ENCODE measurements around the gene S100A12.
A peak's percentile ranks its signal among the peaks of the same experiment; 100 is the strongest.

The S100A12 gene

GRCh38 chr1:153356392-153357075 is 18.9 kb downstream of the S100A12 start:
- Histone ChIP-seq H3F3A (ENCODE audit: insufficient read depth) (no peaks in the 10 kb centered on the region), H3K9ac (ENCODE audit: low read length) (no peak overlapping the region), H3K4me3 (ENCODE audit: insufficient read depth, low read length, poor library complexity, severe bottlenecking) (no peak overlapping the region), H4K20me1 (ENCODE audit: low read depth, low read length) (no peaks in the 10 kb centered on the region), H2AFZ (ENCODE audit: low read depth, low read length, severe bottlenecking) (no peak overlapping the region), H3K79me2 (ENCODE audit: insufficient read depth, low read length) (no peaks in the 10 kb centered on the region), H3K36me3 (ENCODE audit: low read length) (no peaks in the 10 kb centered on the region), H3K27ac (ENCODE audit: low read depth, low read length) (no peak overlapping the region), H3K9me2 (replicated peaks; ENCODE audit: insufficient read depth, low read length) (no peaks in the 10 kb centered on the region), H3K9me3 (ENCODE audit: insufficient read depth, low read length) (no peaks in the 10 kb centered on the region), H3K4me2 (ENCODE audit: low read depth, low read length, poor library complexity, severe bottlenecking) (no peak overlapping the region), H3K27me3 (ENCODE audit: low read length) (no peaks in the 10 kb centered on the region)
- TF ChIP-seq CTCF (IDR thresholded peaks at IDR 0.05; ENCODE audit: insufficient read depth, low read length, poor library complexity, severe bottlenecking): no peak
- TF ChIP-seq EZH2phosphoT487 (conservative IDR thresholded peaks at IDR 0.05; ENCODE audit: low read length): no peak

GRCh38 chr1:153355445-153356071 is 19.9 kb downstream of the S100A12 start:
- TF ChIP-seq CTCF (IDR thresholded peaks at IDR 0.05; ENCODE audit: insufficient read depth, low read length, poor library complexity, severe bottlenecking) (peak; percentile 51), EZH2phosphoT487 (conservative IDR thresholded peaks at IDR 0.05; ENCODE audit: low read length) (no peak)
- Histone ChIP-seq H4K20me1 (ENCODE audit: low read depth, low read length) (no peaks in the 10 kb centered on the region), H3K9me2 (replicated peaks; ENCODE audit: insufficient read depth, low read length) (no peaks in the 10 kb centered on the region), H3K9ac (ENCODE audit: low read length) (no peak overlapping the region), H3K36me3 (ENCODE audit: low read length) (no peaks in the 10 kb centered on the region), H3K4me2 (ENCODE audit: low read depth, low read length, poor library complexity, severe bottlenecking) (no peak overlapping the region), H3K4me3 (ENCODE audit: insufficient read depth, low read length, poor library complexity, severe bottlenecking) (no peak overlapping the region), H3F3A (ENCODE audit: insufficient read depth) (no peaks in the 10 kb centered on the region), H3K79me2 (ENCODE audit: insufficient read depth, low read length) (no peaks in the 10 kb centered on the region), H3K27me3 (ENCODE audit: low read length) (no peaks in the 10 kb centered on the region), H2AFZ (ENCODE audit: low read depth, low read length, severe bottlenecking) (no peak overlapping the region), H3K27ac (ENCODE audit: low read depth, low read length) (no peak overlapping the region), H3K9me3 (ENCODE audit: insufficient read depth, low read length) (no peaks in the 10 kb centered on the region)

- TF ChIP-seq EZH2phosphoT487 (conservative IDR thresholded peaks at IDR 0.05; ENCODE audit: low read length): no peak
- TF ChIP-seq CTCF (IDR thresholded peaks at IDR 0.05; ENCODE audit: insufficient read depth, low read length, poor library complexity, severe bottlenecking): no peak
- no peak overlapping the region for H3K9ac ChIP-seq (ENCODE audit: low read length)
- no peaks in the 10 kb centered on the region for H4K20me1 ChIP-seq (ENCODE audit: low read depth, low read length)
- no peaks in the 10 kb centered on the region for H3K79me2 ChIP-seq (ENCODE audit: insufficient read depth, low read length)
- H3K4me2 ChIP-seq (ENCODE audit: low read depth, low read length, poor library complexity, severe bottlenecking): no peak overlapping the region
- no peak overlapping the region for H3K4me3 ChIP-seq (ENCODE audit: insufficient read depth, low read length, poor library complexity, severe bottlenecking)
- no peaks in the 10 kb centered on the region for H3K9me3 ChIP-seq (ENCODE audit: insufficient read depth, low read length)
- no peak overlapping the region for H2AFZ ChIP-seq (ENCODE audit: low read depth, low read length, severe bottlenecking)
- no peaks in the 10 kb centered on the region for H3K9me2 ChIP-seq (replicated peaks; ENCODE audit: insufficient read depth, low read length)
- H3K36me3 ChIP-seq (ENCODE audit: low read length): no peaks in the 10 kb centered on the region
- no peak overlapping the region for H3K27ac ChIP-seq (ENCODE audit: low read depth, low read length)
- no peaks in the 10 kb centered on the region for H3K27me3 ChIP-seq (ENCODE audit: low read length)
- no peaks in the 10 kb centered on the region for H3F3A ChIP-seq (ENCODE audit: insufficient read depth)
Measured at GRCh38 chr1:153354515-153355193, 20.8 kb downstream of the S100A12 start.

Data from SU-DHL-6 (cell line).